ENCODE results near the gene GFRA3.

DNA sequence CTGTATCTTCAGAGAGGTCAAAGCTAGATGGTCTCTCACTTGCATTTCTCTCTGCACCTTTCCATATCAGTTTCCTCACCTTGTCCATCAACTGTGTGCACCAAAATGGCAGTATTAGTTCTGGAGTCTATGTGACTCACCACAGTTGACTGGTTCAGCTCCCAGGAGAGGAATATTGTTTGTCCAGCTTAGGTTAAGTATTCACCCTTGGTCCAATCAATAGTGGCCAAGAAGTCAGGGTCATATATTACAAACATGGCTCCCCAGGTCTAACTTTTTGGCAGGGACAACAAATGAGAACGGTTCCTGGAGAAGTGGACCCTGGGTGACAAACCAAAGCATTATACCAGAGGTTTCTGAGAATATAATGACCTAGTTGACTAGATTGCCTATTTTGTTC is 36.4 kb downstream of the GFRA3 start:
- TF ChIP-seq, protein P1, sequence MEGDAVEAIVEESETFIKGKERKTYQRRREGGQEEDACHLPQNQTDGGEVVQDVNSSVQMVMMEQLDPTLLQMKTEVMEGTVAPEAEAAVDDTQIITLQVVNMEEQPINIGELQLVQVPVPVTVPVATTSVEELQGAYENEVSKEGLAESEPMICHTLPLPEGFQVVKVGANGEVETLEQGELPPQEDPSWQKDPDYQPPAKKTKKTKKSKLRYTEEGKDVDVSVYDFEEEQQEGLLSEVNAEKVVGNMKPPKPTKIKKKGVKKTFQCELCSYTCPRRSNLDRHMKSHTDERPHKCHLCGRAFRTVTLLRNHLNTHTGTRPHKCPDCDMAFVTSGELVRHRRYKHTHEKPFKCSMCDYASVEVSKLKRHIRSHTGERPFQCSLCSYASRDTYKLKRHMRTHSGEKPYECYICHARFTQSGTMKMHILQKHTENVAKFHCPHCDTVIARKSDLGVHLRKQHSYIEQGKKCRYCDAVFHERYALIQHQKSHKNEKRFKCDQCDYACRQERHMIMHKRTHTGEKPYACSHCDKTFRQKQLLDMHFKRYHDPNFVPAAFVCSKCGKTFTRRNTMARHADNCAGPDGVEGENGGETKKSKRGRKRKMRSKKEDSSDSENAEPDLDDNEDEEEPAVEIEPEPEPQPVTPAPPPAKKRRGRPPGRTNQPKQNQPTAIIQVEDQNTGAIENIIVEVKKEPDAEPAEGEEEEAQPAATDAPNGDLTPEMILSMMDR (IDR thresholded peaks at IDR 0.05; ENCODE audit: insufficient read depth, low read length, poor library complexity, severe bottlenecking) = no peak
- TF ChIP-seq EZH2phosphoT487 (conservative IDR thresholded peaks at IDR 0.05; ENCODE audit: low read length) = no peak
